Vagina (tissue), 2 donors: ENCODE measurements around the gene DNAH1. TPM values are rescaled to one million over a fixed set of nuclear protein-coding genes. Genes with fewer than 3 reads are reported as not detected.
"Not testable (repeated sequence)": the region's sequence is repeated elsewhere in the genome, so short reads cannot be mapped to it uniquely, and the experiment has no call there.

ENCODE experiments used
- DNase-seq, 2 donors: peaks; one replicate each; pipeline ENCODE4 v3.0.0-alpha.2; 2017; ENCODE audit errors: extremely low spot score in 2 of 2
- H3K27ac ChIP-seq: fragments of 200-600 bp; sonication (generic); one replicate; pipeline ENCODE4 v1.5.1; 2019
- H3K27me3 ChIP-seq: fragments of 200-600 bp; sonication (generic); one replicate; pipeline ENCODE4 v1.5.1; 2019
- H3K36me3 ChIP-seq, 2 donors: fragments of 200-600 bp; sonication (generic); one replicate each; pipeline ENCODE4 v1.5.1; 2017 to 2019
- H3K4me1 ChIP-seq: fragments of 200-600 bp; sonication (generic); one replicate; pipeline ENCODE4 v1.5.1; 2019
- H3K4me3 ChIP-seq, 2 donors: fragments of 200-600 bp; sonication (generic); 1 replicate in 1 of 2; 2 replicates in 1 of 2; pipeline ENCODE4 v1.5.1; 2016 to 2019
- H3K9me3 ChIP-seq: fragments of 200-600 bp; sonication (generic); one replicate; pipeline ENCODE4 v1.5.1; 2019
- POLR2A ChIP-seq, 2 donors: fragments of 450-650 bp; IDR thresholded peaks; one replicate each; pipeline ENCODE4 v1.6.1; 2017; ENCODE audit warnings: antibody characterized with exemption in 2 of 2, mild to moderate bottlenecking in 2 of 2, moderate library complexity in 2 of 2
- POLR2AphosphoS5 ChIP-seq, 2 donors: sonication (generic); formaldehyde crosslinking; IDR thresholded peaks; one replicate each; pipeline ENCODE4 v1.9.0; 2017; ENCODE audit warnings: antibody characterized with exemption in 2 of 2, mild to moderate bottlenecking in 2 of 2, low read depth in 1 of 2; ENCODE audit not compliant: insufficient read depth in 1 of 2
- intact Hi-C: fragments of 100-400 bp; cut with DNase I; formaldehyde crosslinking; loops from one replicate; pipeline ENCODE4 v1.15.1; 2023
- total RNA-seq: library from RNA; depleted of rRNA; stranded (reverse); fragments of >200 nt; gene quantifications from one replicate; pipeline ENCODE4 v1.2.3, GENCODE V29; 2016
- TF ChIP-seq, protein P1 (sequence below), 3 experiments: fragments of 450-650 bp in 2 of 3; fragments of 200-600 bp in 1 of 3; sonication (generic) in 1 of 3; IDR thresholded peaks; one replicate each; pipeline ENCODE4 v1.5.1; 2017 to 2019; ENCODE audit warnings: antibody characterized with exemption in 3 of 3, mild to moderate bottlenecking in 2 of 3, moderate library complexity in 2 of 3

DNAH1 gene
- total RNA-seq, 1 donor from 2014 or later: 12.3 TPM

DNA sequence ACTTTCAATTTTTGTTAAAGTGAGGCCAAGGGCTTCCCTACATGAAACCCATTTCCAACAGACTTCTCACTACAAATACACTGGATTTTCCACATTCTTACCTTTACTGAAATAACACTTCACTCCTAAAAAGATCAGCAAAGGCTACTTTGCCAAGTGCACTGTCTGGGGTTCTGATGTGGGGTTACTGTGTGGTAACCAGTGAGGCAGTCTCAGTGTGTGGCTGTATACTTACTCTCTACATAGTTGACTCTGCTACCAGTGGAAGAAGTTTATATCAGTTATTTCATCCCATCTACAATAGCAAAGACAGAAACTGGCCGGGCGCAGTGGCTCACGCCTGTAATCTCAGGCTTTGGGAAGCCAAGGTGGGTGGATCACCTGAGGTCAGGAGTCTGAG lies 43.3 kb upstream of the DNAH1 start:
- H3K36me3 ChIP-seq: peaks cover 0 to 27% of the 10 kb centered on the region in 2 donors
- H3K9me3 ChIP-seq: no peaks in the 10 kb centered on the region
- H3K4me1 ChIP-seq: peaks cover 95% of the 10 kb centered on the region
- no peaks in the 10 kb centered on the region for H3K27me3 ChIP-seq
- TF ChIP-seq POLR2A (IDR thresholded peaks at IDR 0.05): no peak
- TF ChIP-seq, protein P1, sequence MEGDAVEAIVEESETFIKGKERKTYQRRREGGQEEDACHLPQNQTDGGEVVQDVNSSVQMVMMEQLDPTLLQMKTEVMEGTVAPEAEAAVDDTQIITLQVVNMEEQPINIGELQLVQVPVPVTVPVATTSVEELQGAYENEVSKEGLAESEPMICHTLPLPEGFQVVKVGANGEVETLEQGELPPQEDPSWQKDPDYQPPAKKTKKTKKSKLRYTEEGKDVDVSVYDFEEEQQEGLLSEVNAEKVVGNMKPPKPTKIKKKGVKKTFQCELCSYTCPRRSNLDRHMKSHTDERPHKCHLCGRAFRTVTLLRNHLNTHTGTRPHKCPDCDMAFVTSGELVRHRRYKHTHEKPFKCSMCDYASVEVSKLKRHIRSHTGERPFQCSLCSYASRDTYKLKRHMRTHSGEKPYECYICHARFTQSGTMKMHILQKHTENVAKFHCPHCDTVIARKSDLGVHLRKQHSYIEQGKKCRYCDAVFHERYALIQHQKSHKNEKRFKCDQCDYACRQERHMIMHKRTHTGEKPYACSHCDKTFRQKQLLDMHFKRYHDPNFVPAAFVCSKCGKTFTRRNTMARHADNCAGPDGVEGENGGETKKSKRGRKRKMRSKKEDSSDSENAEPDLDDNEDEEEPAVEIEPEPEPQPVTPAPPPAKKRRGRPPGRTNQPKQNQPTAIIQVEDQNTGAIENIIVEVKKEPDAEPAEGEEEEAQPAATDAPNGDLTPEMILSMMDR (IDR thresholded peaks at IDR 0.05): no peak
- TF ChIP-seq POLR2AphosphoS5 (IDR thresholded peaks at IDR 0.05; ENCODE audit: insufficient read depth in 1 of 2, low read depth in 1 of 2): no peak
- intact Hi-C loops: loop anchor here (5.0 kb wide), 1 partner anchor 56 kb away; no protein-coding TSS in a partner anchor
- DNase-seq: no peak
- no peak overlapping the region for H3K4me3 ChIP-seq
- H3K27ac ChIP-seq: no peak overlapping the region

DNA sequence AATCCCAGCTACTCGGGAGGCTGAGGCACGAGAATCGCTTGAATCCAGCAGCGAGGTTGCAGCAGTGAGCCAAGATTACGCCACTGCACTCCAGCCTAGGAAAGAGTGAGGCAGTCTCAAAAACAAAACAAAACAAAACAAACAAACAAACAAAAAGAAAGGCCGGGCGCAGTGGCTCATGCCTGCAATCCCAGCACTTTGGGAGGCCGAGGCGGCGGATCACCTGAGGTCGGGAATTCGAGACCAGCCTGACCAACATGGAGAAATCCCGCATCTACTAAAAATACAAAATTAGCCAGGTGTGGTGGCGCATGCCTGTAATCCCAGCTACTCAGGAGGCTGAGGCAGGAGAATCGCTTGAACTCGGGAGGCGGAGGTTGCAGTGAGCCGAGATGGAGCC lies 41.3 kb upstream of the DNAH1 start:
- not testable (repeated sequence) for H3K27ac ChIP-seq, H3K9me3 ChIP-seq, H3K36me3 ChIP-seq, DNase-seq, H3K27me3 ChIP-seq
- H3K4me1 ChIP-seq: peaks cover 85% of the 10 kb centered on the region
- intact Hi-C loops: loop anchor here (5.0 kb wide), 1 partner anchor 57 kb away; no protein-coding TSS in a partner anchor
- peak overlapping the region in 1 of 2 donors; percentile 82 for H3K4me3 ChIP-seq

DNA sequence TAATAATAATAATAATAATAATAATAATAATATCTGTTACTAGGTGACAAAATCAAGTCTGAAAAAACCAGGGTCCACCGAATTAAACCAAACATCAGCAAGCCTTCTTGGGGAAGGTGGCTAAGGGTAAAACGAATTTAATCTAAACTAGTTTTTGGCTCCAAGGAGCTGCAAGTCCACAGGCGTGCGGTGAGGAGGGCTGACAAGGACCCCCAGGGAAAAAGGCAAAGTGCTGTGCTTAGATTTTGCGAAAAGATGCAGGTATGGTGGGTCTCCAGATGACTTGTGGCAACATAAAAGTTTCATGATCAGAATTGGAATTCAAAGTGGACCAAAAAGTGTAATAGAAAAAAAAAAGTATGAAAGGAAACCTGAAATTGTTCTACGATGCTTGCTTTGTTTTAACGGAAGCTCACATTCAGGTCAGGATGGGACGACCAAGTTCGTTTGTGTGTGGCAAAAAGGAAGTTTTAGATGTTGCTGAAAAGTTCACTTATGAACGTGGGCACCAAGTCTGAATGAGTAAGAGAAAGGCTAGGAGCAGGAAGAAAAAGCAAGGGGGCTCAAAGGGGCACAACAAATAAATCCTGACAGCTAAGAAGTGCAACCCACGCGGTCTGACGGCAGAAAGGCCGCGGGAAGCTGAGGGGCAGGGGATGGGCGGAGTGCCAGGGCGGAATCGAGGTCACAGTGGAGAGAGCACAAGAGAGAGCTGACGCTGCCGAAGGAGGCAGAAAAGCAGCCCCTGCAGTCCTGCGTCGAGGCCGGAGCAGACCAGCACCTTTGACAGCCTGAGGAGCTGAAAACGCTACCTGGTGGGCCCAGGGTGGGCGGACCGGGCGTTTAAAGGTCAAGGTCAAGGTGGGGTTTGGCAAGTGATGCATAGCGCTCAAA lies 38.8 kb upstream of the DNAH1 start:
- TF ChIP-seq, protein P1 (IDR thresholded peaks at IDR 0.05): no peak
- TF ChIP-seq POLR2AphosphoS5 (IDR thresholded peaks at IDR 0.05; ENCODE audit: insufficient read depth in 1 of 2, low read depth in 1 of 2) (peak; percentile 20 to 72), POLR2A (IDR thresholded peaks at IDR 0.05) (peak in 1 of 2 donors; percentile 24)
- peaks cover 61% of the 10 kb centered on the region for H3K4me1 ChIP-seq

DNA sequence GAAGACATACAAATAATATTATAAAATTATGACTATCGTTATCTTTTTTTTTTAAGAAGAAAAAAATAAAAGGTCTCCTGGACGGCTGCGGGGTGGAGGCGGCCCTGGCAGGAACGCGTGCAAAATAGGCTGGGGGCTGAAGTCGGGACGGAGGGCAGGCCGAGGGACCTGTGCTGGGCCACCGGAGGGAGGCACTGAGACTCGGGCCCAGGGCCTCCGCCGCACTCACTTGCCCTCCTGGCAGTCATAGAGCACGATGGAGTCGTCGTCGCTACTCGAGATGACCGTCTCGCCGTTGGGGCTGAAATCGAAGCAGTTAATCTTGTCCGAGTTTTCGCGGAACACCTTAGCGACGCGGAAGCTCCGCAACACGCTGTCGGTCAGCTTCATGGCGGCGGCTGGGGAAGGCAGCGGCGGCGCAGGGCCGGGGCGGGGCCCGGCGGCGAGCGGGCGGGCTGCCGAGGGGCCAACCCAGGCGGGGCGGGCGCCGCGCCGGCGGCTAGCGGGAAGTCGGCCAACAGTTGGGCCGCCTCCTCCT lies 38.1 kb upstream of the DNAH1 start:
- Histone ChIP-seq H3K4me1 (peaks cover 55% of the 10 kb centered on the region), H3K27me3 (no peaks in the 10 kb centered on the region), H3K27ac (peak overlapping the region; percentile 96), H3K9me3 (no peaks in the 10 kb centered on the region), H3K36me3 (peaks cover 0 to 5% of the 10 kb centered on the region in 2 donors), H3K4me3 (peak overlapping the region; percentile 79 to 82)
- DNase-seq: no peak
- TF ChIP-seq POLR2AphosphoS5 (IDR thresholded peaks at IDR 0.05; ENCODE audit: insufficient read depth in 1 of 2, low read depth in 1 of 2) (peak in 1 of 2 donors; percentile 26), POLR2A (IDR thresholded peaks at IDR 0.05) (no peak)
- intact Hi-C loops: no loop called here

More for the DNA sequence above, 38.8 kb upstream of the DNAH1 start:
- peaks cover 0 to 10% of the 10 kb centered on the region in 2 donors for H3K36me3 ChIP-seq
- no peaks in the 10 kb centered on the region for H3K9me3 ChIP-seq
- DNase-seq: no peak
- no peaks in the 10 kb centered on the region for H3K27me3 ChIP-seq
- peak overlapping the region; percentile 79 to 82 for H3K4me3 ChIP-seq
- peak overlapping the region; percentile 96 for H3K27ac ChIP-seq
- intact Hi-C loops: no loop called here

DNA sequence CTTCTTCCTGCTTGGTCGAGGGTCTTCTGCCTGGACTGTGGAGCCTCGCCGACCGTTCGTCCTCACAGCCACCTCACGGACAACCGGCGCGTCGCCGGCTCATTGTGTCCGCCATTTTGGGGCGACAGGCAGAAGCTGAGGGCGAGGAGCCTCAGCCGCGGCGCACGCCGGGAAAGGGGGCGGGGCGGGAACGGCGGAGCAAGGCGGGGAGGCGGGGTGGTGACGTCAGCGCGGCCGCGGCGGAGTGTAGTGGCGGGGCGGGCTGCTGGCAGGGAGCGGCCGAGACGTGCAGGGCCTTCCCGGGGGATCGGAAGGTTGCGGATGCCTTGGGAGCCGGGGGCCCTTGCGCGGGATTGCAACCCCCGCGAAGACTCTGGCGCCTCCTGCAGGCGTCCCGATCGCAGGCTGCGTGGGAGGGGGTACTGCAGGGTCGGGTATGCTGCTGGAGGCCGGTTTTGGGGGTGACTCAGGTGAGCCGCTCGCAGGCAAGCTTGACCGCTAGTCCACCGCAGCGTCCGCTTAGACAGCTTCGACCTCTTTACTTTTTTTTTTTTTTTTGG lies 37.5 kb upstream of the DNAH1 start, which contains the start of gene WDR82:
Gene WDR82 (minus strand): TSS at position 140 of the 560 bp plus-strand sequence. CDS start 288 bp downstream, outside the sequence.
- Histone ChIP-seq H3K4me1 (peaks cover 49% of the 10 kb centered on the region), H3K9me3 (no peaks in the 10 kb centered on the region), H3K36me3 (peaks cover 0 to 5% of the 10 kb centered on the region in 2 donors), H3K27ac (peak within 1 kb of the TSS; percentile 96), H3K4me3 (peak within 1 kb of the TSS; percentile 79 to 82), H3K27me3 (no peaks in the 10 kb centered on the region)
- intact Hi-C loops: no loop called here
- DNase-seq: peak in 1 of 2 donors; percentile 95
- TF ChIP-seq, protein P1 (IDR thresholded peaks at IDR 0.05): peak; percentile 23 to 40 (median 38)
- TF ChIP-seq POLR2AphosphoS5 (IDR thresholded peaks at IDR 0.05; ENCODE audit: insufficient read depth in 1 of 2, low read depth in 1 of 2): peak; percentile 20 to 81
- peak in 1 of 2 donors; percentile 62 for TF ChIP-seq POLR2A (IDR thresholded peaks at IDR 0.05)
